GM21423 (cell line): ENCODE measurements around the gene PPP2R2C.

Source experiments
- ATAC-seq: cut with Tn5 transposase; IDR thresholded peaks from one replicate; pipeline ENCODE4 v1.9.1; 2021; ENCODE audit warnings: mild to moderate bottlenecking, moderate library complexity; ENCODE audit not compliant: unreplicated experiment

Gene PPP2R2C

GRCh38 chr4:6404611-6405396 lies 67.6 kb downstream of the PPP2R2C start:
- no peak for ATAC-seq

DNA sequence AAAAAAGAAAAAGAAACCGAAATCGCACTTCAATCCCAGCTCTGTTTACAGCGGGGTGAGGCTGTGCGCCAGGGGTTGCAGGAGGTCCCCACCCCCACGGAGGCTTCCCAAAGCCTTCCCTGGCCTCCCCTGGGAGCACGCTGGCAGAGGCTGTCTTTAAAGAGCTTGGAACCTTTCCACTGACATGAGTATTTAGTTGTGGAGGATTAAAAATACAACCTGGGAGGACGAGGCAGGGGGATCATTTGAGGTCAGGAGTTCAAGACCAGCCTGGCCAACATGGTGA lies 69.1 kb downstream of the PPP2R2C start:
- ATAC-seq: no peak

- no peak for ATAC-seq
These were observed 69.6 kb downstream of the PPP2R2C start for GRCh38 chr4:6402566-6403399.

- no peak for ATAC-seq
These were observed 70.6 kb downstream of the PPP2R2C start for GRCh38 chr4:6401797-6402196.

DNA sequence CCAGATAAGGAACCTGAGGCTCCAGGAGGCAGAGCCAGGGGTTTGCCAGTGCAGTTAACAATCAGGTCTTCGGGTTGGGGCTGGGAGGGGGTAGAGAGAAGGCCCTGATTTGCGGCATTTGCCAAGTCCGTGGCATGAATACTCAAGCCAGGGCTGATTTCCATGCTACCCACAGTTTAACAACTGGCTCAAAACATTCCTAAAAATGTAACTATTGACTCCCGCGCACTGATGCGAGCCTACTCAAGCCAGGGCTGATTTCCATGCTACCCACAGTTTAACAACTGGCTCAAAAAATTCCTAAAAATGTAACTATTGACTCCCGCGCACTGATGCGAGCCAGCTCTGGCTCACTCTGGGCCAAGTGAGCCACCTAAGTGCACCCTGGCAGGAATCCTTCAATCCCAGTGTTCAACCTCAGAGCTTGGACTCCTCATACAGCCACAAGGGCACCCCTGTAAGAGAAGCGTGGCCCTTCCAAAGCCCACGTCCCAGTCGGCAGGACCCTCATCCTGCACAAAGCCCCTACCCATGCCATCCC lies 75.6 kb downstream of the PPP2R2C start:
- ATAC-seq: no peak

DNA sequence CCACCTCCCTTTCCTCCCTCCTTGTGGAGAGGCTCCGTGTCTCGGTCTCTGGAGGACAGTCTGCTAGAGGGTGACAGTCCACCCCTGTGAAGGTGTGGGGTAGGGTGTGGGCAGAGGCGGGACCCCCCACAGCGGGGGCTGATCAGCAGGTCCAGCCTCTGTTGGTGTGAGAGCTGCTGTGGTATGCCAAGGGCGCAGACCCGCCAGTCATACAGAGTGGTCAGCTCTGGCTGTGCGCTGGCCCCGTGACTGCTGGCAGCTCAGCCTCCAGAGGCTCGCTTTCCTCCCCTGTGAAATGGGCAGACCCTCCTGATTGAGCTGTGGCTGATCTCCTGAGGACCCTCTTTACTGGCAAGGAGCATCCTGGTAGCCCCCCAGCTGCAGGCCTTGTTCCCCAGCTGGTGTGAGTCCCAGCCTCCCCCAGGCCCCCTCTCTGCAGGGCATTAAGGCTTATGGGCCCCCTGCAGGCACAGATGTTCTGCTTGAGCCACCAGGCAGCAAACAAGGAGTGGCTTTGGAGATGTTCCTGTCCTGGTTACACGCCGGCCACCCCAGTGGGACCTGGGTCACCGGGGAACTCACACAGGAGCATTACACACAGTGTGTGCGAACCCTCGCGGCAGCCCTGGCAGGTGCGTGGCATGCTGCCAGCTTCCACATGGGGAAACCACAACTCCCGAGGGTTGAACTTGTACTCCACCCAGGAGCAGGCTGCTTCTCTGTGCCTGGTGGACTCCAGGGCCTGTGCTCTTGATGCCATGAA lies 76.8 kb downstream of the PPP2R2C start:
- ATAC-seq: no peak

DNA sequence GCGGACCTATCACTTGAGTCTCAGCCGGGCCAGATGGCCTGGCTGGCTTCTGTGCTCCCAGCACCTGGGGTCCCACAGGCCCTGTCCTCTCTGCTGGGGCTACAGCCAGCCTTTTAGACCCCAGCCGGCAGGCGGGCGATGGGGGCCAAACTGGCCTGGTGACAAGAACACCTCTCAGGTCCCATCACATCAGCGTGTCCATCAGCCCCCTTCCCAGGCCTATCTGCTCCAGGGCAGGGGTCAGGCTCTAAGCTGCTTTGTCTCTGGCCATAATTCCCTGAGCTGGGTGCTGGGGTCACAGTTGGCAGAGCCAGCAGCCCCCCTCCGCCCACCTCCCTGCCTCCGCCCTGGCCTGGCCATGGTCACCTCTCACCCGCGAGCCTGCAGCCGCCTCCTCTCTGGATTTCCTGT lies 77.7 kb downstream of the PPP2R2C start:
- ATAC-seq: no peak

- ATAC-seq: no peak
These were observed 78.6 kb downstream of the PPP2R2C start for GRCh38 chr4:6393544-6394475.

GRCh38 chr4:6393066-6393465 lies 79.3 kb downstream of the PPP2R2C start:
- ATAC-seq: no peak

GRCh38 chr4:6392407-6392806 lies 80.0 kb downstream of the PPP2R2C start:
- no peak for ATAC-seq

DNA sequence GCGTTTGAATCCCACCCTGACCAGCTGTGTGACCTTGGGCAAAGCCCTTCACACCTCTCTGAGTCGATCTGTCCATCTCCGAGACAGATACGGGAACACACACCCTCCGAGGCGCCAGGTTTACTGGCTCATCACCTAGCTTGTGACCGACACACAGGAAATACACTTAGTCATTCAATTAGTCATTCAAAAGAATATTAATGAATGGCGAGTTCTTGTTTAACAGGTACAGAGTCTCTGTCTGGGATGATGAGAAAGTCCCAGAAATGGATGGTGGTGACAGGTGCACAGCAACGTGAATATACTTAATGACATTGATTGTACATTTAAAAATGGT lies 80.6 kb downstream of the PPP2R2C start:
- ATAC-seq: no peak

GRCh38 chr4:6391186-6391851 lies 81.1 kb downstream of the PPP2R2C start:
- no peak for ATAC-seq

GRCh38 chr4:6390356-6390755 lies 82.1 kb downstream of the PPP2R2C start:
- ATAC-seq: no peak

DNA sequence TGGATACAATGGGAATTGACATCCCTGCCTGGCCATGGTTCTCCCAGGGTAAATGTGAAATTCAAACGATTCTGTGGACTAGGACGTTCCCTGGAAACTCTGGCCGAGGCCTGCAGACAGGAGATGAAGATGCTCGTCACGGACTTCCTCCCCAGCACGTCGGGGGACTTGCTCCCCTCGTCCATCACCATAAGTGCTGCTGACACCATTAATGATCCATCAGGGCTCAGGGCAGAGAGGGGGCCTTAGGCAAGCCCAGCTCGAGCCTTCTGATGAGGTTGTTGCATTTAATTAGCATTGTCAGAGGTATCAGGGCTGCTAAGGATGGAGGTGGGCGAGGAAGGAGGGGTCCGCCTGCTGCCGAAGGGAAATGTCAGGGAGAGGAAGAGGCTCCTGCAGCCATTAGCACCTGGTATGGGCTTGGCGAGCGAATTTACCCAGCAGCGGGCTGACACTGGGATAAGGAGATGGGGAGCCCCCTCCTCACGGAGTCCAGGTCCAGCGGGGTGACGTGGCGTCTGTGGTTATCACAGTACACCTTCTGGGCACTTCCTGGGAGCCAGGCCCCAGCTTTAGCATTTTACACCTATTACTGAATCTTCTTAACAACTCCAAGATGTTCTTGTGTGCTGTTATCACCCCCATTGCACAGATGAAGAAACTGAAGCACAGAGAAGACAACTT lies 83.1 kb downstream of the PPP2R2C start:
- no peak for ATAC-seq

GRCh38 chr4:6388713-6389112 lies 83.7 kb downstream of the PPP2R2C start:
- ATAC-seq: no peak

DNA sequence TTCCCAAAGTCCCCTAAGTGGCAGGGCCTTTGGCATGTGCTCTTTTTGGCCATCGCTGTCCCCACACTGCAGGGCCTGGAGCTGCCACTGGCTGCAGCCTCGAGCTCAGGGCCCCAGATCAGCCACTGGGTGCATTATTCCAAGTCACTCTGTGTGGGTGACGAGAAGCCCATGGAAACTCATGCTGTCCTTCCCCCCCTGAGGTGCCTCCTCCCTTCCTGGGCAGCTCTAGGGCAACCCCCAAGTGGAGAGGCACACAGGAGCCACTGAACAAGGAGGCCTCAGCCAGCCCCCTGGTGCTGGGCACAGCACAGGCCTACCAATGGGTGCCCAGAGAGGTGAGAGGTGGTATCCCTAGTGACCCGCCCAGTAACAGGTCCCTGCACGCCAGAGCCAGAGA lies 84.5 kb downstream of the PPP2R2C start:
- ATAC-seq: no peak

GRCh38 chr4:6386091-6386490 lies 86.3 kb downstream of the PPP2R2C start:
- no peak for ATAC-seq

- ATAC-seq: no peak
These were observed 87.1 kb downstream of the PPP2R2C start for GRCh38 chr4:6385288-6385687.

- ATAC-seq: no peak
These were observed 87.9 kb downstream of the PPP2R2C start for GRCh38 chr4:6384541-6384940.
